ENCODE data around the gene NTM. TPM values are rescaled to one million over a fixed set of nuclear protein-coding genes. Genes with fewer than 3 reads are reported as not detected.

NTM gene
- total and polyA plus RNA-seq, 2 of the 8 experiments (the other 6 are each of a cell fraction or from before 2014, with no cell fraction given), result 13.4 to 20.0 TPM

- Histone ChIP-seq H3K23me2 (ENCODE audit: low read depth, low read length) (no peaks in the 10 kb centered on the region; the same call in 1 of the 2 replicates), H2BK5ac (ENCODE audit: low read depth, low read length) (peak overlapping the region; percentile 61; the same call in 1 of the 2 replicates), H2AFZ (ENCODE audit: low read length) (no peak overlapping the region), H2BK20ac (ENCODE audit: low read length) (no peak overlapping the region), H4K20me1 (replicated peaks in 1 of 2; ENCODE audit: control insufficient read depth in 1 of 2, insufficient read depth in 2 of 2, low read length in 2 of 2) (no peaks in the 10 kb centered on the region), H2BK12ac (ENCODE audit: low read depth, low read length) (peak overlapping the region; percentile 61), H3K27me3 (replicated peaks in 1 of 4; ENCODE audit: control insufficient read depth in 3 of 4, extremely low read depth in 1 of 4, insufficient read depth in 3 of 4, low read length in 3 of 4) (no peaks in the 10 kb centered on the region), H3K9ac (replicated peaks in 1 of 4; ENCODE audit: extremely low read depth in 1 of 4, low read depth in 3 of 4, low read length in 3 of 4) (no peak overlapping the region), H3K79me1 (ENCODE audit: low read depth, low read length) (no peaks in the 10 kb centered on the region), H4K8ac (ENCODE audit: extremely low read depth, insufficient read depth, low read length) (no peak overlapping the region), H3K23ac (ENCODE audit: insufficient read length) (no peak overlapping the region), H2BK120ac (replicated peaks; ENCODE audit: low read depth, low read length) (no peak overlapping the region), H3K14ac (ENCODE audit: insufficient read length) (no peak overlapping the region), H3K9me3 (ENCODE audit: insufficient read depth in 2 of 2, low read depth in 1 of 2, low read length in 1 of 2) (no peaks in the 10 kb centered on the region), H2BK15ac (ENCODE audit: low read length) (no peak overlapping the region), H3K4me2 (ENCODE audit: insufficient read depth in 1 of 2, low read depth in 2 of 2, low read length in 2 of 2) (no peak overlapping the region), H3K27ac (ENCODE audit: low read depth, low read length) (no peak overlapping the region), H2AK5ac (ENCODE audit: low read depth, low read length) (peak overlapping the region; percentile 4; the same call in 1 of the 2 replicates), H3K4me3 (ENCODE audit: extremely low read depth in 1 of 4, insufficient read depth in 2 of 4, low read depth in 3 of 4, low read length in 4 of 4) (no peak overlapping the region), H3K36me3 (ENCODE audit: control insufficient read depth in 2 of 4, insufficient read depth in 4 of 4, low read length in 3 of 4) (no peaks in the 10 kb centered on the region; a peak in 1 of 8 replicates), H3K4ac (replicated peaks; ENCODE audit: insufficient read length, low read depth, low read length) (no peak overlapping the region), H3K4me1 (replicated peaks in 1 of 4; ENCODE audit: control insufficient read depth in 3 of 4, insufficient read depth in 4 of 4, low read length in 3 of 4) (peaks cover 0 to 16% (median 6%) of the 10 kb centered on the region in 4 experiments; a peak in 4 of 7 replicates), H3K18ac (ENCODE audit: extremely low read depth, low read length) (no peak overlapping the region), H4K5ac (ENCODE audit: insufficient read length, low read depth, low read length) (no peak overlapping the region), H4K91ac (replicated peaks; ENCODE audit: insufficient read length, low read length) (peak overlapping the region; percentile 45), H3K79me2 (ENCODE audit: control insufficient read depth in 1 of 2, insufficient read depth in 2 of 2, low read length in 2 of 2) (no peaks in the 10 kb centered on the region), H3K56ac (replicated peaks; ENCODE audit: insufficient read length, low read depth, low read length) (no peak overlapping the region)
- FAIRE-seq (no peak), DNase-seq (ENCODE audit: low read depth in 1 of 2, low spot score in 2 of 2) (no peak)
- POLR2A ChIA-PET (ENCODE audit: partially characterized antibody), result no interaction called here
- 53% methylated on average over 5 of the region's 5 CpGs; no CpG with 5 or more reads in 1 of the 2 experiments for WGBS, 2 experiments (ENCODE audit: extremely low coverage in 1 of 2, insufficient coverage in 1 of 2, insufficient read length in 1 of 2, insufficient replicate concordance in 2 of 2, low coverage in 1 of 2, low lambda C conversion rate in 2 of 2, missing lambda C conversion rate in 1 of 2)
- CTCF ChIA-PET (ENCODE audit: partially characterized antibody), result interaction anchor here (0.6 to 1.1 kb wide), 3 partner anchors 135 to 309 kb away, joined by 3 to 4 read pairs (median 3); no protein-coding TSS in a partner anchor
- TF ChIP-seq CTCF (IDR thresholded peaks at IDR 0.05; ENCODE audit: control extremely low read depth in 1 of 3, insufficient read depth in 1 of 3, low read depth in 1 of 3, low read length in 3 of 3) (peak in 1 of 3 experiments; percentile 12; a peak in 1 of 4 replicates), ZNF274 (IDR thresholded peaks at IDR 0.05; ENCODE audit: borderline replicate concordance, extremely low read depth, low read length) (no peak), JUND (IDR thresholded peaks at IDR 0.05; ENCODE audit: low read length) (no peak), MAFK (IDR thresholded peaks at IDR 0.05; ENCODE audit: low read depth, low read length) (peak; percentile 50; the same call in 1 of the 2 replicates), CBX8 (IDR thresholded peaks at IDR 0.05; ENCODE audit: borderline replicate concordance, low read depth, low read length) (no peak), BACH1 (IDR thresholded peaks at IDR 0.05; ENCODE audit: low read length) (peak; percentile 30; the same call in 1 of the 2 replicates), NANOG (IDR thresholded peaks at IDR 0.05; ENCODE audit: insufficient read depth, low read depth, low read length, poor library complexity, severe bottlenecking) (no peak), POLR2A (IDR thresholded peaks at IDR 0.05; ENCODE audit: control extremely low read depth in 1 of 2, low read depth in 2 of 2, low read length in 2 of 2) (no peak), EP300 (IDR thresholded peaks at IDR 0.05; ENCODE audit: borderline replicate concordance in 1 of 2, low read depth in 2 of 2, low read length in 2 of 2) (no peak), SP4 (IDR thresholded peaks at IDR 0.05; ENCODE audit: low read length) (no peak)
These were observed 16.1 kb upstream of the NTM start for GRCh38 chr11:131354251-131354701.
